TTC549 (cell line): ENCODE data around the gene AFF2.

ENCODE experiments used
- FAIRE-seq: peaks from 2 replicates; lab custom pipeline; 2012; peaks lifted over from hg19 to GRCh38; lab: Jason Lieb, UNC

The AFF2 gene

GRCh38 chrX:148755111-148755510, 254.7 kb downstream of the AFF2 start:
- FAIRE-seq, result no peak

DNA sequence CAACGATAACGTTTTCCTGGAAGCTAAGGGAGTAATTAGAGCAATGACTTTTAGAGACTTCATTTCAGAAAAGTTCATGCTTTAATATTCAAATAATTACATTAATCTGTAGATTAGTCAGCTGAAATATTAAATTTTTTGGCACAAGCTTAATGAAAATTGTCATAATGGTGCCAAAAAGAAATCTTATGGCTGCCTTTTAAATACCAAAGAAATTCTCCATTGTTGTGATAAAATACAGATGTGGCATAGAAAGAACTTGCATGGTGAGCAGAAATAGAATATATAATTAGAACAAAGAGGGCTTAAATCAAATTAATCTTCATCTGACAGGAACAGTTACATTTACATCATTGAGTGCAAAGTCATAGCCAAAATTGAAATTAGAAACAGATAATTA, 263.5 kb downstream of the AFF2 start:
- FAIRE-seq, result no peak

GRCh38 chrX:148768296-148768695, 267.9 kb downstream of the AFF2 start:
- no peak for FAIRE-seq

- no peak for FAIRE-seq
Observed at GRCh38 chrX:148771440-148771839, 271.0 kb downstream of the AFF2 start.

GRCh38 chrX:148774276-148774675, 273.9 kb downstream of the AFF2 start:
- no peak for FAIRE-seq

DNA sequence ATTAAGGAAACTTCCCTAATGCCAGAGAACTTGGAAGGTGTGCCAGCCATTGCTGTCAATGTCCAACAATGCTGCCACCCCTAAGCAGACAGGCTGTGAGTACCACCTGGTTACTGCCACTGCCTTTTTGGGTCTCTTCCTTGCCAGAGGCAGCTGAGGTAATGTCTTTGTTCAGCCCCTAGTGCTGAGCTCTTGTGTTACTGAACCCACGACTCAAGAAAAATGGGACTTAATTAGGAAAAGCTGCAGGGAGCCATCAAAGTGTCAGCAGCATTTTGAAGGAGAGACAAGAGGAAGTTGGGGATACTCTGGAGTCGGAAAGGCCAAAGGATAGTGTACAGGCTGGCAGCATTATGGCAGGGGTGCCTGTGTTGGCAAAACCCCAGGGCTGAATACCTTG, 283.7 kb downstream of the AFF2 start:
- FAIRE-seq, result no peak

GRCh38 chrX:148784856-148785255, 284.4 kb downstream of the AFF2 start:
- FAIRE-seq, result no peak

GRCh38 chrX:148785256-148785655, 284.8 kb downstream of the AFF2 start:
- no peak for FAIRE-seq

- no peak for FAIRE-seq
Observed at GRCh38 chrX:148788449-148788848, 288.0 kb downstream of the AFF2 start.

DNA sequence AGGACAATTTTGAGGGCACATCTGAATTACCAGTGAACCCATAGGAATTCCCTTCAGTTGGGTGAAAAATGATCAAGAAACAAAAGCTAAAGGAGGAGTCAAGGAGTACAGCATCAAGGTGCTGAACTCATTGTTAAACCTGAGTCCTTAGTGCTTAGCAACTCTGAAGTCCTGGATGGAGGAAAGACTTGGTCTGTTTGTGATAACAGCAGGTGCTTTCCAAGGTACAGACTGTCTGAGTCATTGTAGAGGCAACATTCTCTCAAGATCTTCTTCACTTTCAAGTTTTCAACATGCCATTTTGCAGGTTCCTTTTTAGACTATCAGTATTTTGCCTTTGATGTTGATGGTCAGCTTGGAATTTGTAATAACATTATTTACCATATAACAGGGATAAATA, 293.9 kb downstream of the AFF2 start:
- FAIRE-seq, result no peak

- no peak for FAIRE-seq
Observed at GRCh38 chrX:148804579-148805355, 304.4 kb downstream of the AFF2 start.

DNA sequence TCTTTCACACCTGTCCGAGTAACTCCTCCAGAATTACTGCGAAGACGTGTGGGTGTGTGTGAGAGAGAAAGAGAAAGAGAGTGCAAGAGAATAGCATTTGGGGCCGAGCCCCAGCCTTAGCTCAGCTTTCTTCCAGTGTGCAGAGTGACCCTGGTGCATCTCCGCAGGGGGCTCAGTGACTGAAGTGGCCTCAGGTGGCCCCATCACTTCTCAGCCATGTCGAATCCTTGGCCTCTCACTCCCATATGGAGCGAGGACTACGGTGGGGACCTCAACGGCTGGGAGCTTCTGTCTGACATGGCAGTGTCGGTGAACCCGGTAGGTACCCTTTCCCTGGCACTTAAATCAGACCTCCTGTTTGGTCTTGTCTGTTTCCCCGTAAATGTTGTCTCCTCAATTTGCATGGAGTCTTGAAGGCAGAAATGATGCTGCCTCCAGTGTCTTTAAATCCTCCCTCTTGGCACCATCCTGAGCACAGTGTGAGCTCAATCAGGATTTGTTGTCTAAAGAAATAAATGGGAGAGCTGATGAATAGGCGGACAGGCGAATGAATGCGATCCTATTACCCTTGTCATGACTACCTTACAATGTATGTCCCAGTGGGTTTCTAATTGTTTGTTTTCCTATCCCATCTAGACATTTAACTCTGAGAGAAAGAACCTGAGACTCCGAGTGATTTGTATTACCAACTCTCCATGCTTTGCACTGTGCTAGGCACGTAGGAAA, 305.9 kb downstream of the AFF2 start:
- FAIRE-seq, result no peak

- no peak for FAIRE-seq
Observed at GRCh38 chrX:148808833-148809232, 308.4 kb downstream of the AFF2 start.

DNA sequence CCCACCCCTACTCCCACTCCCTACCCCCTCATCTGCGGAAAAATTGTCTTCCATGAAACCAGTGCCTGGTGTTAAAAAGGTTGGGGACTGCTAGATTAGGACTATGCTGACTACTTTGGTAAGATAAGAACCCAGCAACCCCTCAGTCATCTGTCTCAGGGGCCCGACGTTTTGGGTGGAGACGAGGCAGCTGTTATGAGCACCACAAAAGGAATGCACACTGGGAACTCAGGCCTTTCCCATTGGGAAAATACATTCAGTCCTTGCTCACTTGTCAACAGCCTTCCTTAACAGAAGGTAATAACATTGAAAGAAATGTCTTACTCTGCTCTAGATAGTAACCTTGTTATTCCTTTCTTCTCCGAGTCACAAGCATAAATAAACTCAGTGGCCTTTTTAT, 310.8 kb downstream of the AFF2 start:
- no peak for FAIRE-seq

- no peak for FAIRE-seq
Observed at GRCh38 chrX:148813422-148813821, 313.0 kb downstream of the AFF2 start.

DNA sequence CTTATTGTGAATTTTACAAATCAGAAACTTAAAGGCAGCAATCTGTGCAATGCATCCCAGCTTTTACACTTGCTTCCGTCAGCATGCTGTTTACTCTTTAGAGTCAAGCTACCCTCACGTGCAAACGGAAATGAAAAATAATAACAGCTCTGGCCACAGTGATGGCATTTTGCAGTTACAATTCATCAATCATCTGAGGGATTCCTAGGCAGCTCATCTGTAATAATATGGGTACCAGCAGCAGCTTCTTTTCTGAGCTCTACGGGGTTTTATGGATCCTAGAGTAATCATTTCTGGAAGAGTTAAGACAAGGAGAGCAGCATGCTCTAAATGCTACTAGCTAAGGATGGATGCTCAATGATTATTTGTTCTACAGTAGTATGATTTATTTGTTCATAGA, 313.6 kb downstream of the AFF2 start:
- FAIRE-seq, result no peak

GRCh38 chrX:148815218-148815961, 315.0 kb downstream of the AFF2 start:
- no peak for FAIRE-seq

GRCh38 chrX:148823986-148824385, 323.6 kb downstream of the AFF2 start:
- no peak for FAIRE-seq

DNA sequence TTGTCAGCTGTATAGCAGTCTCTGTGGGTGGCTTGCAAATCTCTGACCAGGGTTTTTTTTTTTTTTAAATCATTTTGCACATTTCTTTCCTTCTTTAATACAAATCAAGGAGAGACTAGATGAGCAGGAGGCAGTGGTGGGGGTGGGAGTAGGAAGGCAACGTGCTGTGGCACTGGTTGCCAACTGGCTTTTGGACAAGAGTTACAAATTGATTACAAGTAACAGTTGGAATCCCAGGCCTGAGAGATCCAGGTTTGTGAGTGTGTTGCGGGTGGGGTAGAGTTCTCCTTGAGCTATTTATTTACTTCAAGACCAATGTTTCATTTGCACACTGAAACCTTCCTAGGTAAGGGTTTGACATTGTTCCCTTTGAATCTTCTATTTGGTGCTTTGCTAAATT, 325.3 kb downstream of the AFF2 start:
- no peak for FAIRE-seq

DNA sequence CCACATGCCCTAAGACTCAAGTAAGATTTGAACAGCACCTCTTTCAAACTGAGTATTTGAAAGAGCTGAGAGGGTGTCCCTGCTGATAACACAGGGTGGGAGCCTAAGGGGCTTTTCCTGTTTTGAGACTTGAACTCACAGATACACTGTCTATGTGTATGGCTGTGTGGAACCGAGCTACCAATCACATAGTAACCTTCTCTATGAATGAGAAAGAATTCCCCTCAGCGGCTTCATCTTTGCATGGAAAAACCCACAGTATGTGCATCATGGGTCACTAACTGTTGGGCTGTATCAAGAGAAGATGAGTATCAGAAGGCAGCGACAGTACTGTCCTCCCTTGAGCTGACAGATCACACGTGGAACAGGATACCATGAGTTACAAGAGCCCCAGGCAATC, 336.3 kb downstream of the AFF2 start:
- no peak for FAIRE-seq

GRCh38 chrX:148850631-148851030, 350.2 kb downstream of the AFF2 start:
- no peak for FAIRE-seq

DNA sequence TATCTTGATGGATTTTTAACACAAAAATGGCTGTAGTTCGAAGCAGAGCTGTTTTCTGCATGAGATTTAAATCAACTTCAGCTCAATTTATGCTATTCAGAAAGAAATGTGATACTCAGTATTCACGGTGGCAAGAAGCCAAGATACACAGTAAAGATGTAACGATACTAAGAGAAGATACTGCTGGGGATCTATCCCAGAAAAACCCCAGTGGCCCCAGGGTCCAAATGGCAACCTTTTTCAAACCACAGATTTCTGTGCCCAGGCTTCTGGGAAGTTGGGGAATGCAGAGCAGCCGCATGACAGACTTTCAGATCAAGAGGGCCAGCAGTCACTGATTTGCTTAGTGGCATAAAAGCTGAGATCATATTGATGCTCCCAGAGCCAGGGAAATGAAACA, 353.9 kb downstream of the AFF2 start:
- FAIRE-seq, result no peak

DNA sequence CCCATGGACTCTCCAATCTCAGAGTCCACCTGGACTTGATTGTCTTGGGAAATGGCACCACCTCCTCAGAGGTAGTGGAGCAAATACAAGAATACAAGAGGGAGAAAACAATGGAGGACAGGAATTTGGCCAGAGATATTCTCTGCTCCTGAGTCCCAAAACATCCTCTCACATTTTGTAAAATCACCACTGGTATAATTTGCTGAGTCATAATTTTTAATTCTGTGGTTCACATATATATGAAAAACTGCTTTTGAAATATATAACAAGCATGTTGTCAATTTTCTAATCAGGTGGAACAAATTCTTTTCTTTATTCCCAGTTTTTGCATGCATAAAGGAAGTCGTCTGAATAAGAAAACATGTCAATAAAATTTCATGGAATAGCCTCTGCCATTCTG, 356.1 kb downstream of the AFF2 start:
- FAIRE-seq, result no peak
